Left lung (tissue), 10 donors: ENCODE results near the gene PLK5. TPM values are rescaled to one million over a fixed set of nuclear protein-coding genes. Genes with fewer than 3 reads are reported as not detected.

Experiments used
- ATAC-seq: fragments of 200-7000 bp; cut with Tn5 transposase; one replicate; pipeline ENCODE4 v1.9.1; 2020; ENCODE audit warnings: moderate library complexity
- DNase-seq, 4 donors: peaks; one replicate each; pipeline ENCODE4 v3.0.0-alpha.2; 2013 to 2020
- H3K27ac ChIP-seq, 2 donors: fragments of 200-600 bp; sonication (generic) in 1 of 2; one replicate each; pipeline versions ENCODE4 v1.5.0 to v1.8.0; 2020 to 2021
- H3K27me3 ChIP-seq, 2 donors: fragments of 200-600 bp; sonication (generic) in 1 of 2; one replicate each; pipeline versions ENCODE4 v1.5.0 to v1.8.0; 2020 to 2021
- H3K36me3 ChIP-seq, 2 donors: fragments of 200-600 bp; sonication (generic) in 1 of 2; one replicate each; pipeline versions ENCODE4 v1.5.0 to v1.8.0; 2020 to 2021
- H3K4me1 ChIP-seq, 2 donors: fragments of 200-600 bp; one replicate each; pipeline ENCODE4 v1.8.0; 2021
- H3K4me3 ChIP-seq, 2 donors: fragments of 200-600 bp; sonication (generic) in 1 of 2; one replicate each; pipeline versions ENCODE4 v1.5.0 to v1.8.0; 2020 to 2021; ENCODE audit warnings: mild to moderate bottlenecking in 1 of 2
- H3K9me3 ChIP-seq, 2 donors: fragments of 200-600 bp; sonication (generic) in 1 of 2; one replicate each; pipeline versions ENCODE4 v1.5.0 to v1.8.0; 2020 to 2021
- intact Hi-C, 2 donors: fragments of 100-400 bp; cut with DNase I; formaldehyde crosslinking; loops; one replicate each; pipeline versions ENCODE4 v1.11.2 to v1.14.2; 2022
- polyA plus RNA-seq, 6 donors: library from polyadenylated mRNA; unstranded; fragments of 120-200 nt; gene quantifications; one replicate each; pipeline ENCODE4 v1.2.1, GENCODE V29; 2013; ENCODE audit not compliant: insufficient read length in 6 of 6
- total RNA-seq, 2 donors: library from RNA; stranded (reverse); fragmentation: NEBNext Ultra II Directional; extraction: Animal tissue kit (Norgen Biotek cat#: 25700); gene quantifications; one replicate each; pipeline ENCODE4 v1.2.1, GENCODE V29; 2021
- TF ChIP-seq, protein P1 (sequence below), 2 donors: fragments of 200-600 bp; sonication (generic) in 1 of 2; IDR thresholded peaks; one replicate each; pipeline versions ENCODE4 v1.5.0 to v1.8.0; 2021; ENCODE audit warnings: antibody characterized with exemption in 2 of 2
- donor health status: DM: no; HTN: yes; CAD: no.
- donor health status: DM: no; HTN: no; CAD: no.

Gene PLK5
- total and polyA plus RNA-seq, 8 donors, result 0.09 to 0.32 (median 0.18) TPM; not detected in 2

DNA sequence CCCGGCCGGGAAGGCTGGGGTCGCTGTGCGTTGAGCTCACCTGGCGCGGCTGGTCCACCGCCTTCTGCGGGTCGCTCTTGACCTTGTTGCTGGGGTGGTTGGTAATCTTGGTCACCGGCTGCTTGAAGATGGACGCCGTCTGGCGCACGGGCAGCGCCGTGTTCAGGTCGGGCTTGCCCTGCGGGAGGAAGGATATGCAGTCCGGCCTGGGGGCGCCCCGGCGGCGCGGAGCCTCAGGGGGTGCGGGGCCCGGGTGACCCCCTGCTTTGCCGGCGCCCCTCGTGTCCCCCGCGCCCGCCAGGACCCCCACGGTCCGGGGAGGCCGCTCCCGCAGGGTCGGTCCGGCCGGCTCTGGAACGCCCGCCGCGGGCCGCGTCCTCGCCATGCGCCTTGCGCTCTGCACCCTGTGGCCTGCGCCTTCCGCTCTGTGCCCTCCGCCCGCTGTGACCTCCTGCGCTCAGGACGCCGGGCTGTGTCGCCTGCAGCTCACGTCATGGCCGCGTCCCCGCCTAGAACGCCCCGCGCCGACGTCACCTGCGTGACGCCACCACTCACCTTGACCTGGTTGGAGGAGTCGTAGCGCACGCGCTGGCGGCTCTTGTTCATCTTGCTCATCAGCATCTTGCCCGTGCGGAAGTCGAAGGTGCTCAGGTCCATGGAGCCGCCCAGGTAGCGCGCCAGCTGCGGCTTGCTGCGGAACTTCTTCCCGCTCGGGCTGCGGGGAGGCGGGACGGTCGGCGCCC is 60.8 kb downstream of the PLK5 start:
- intact Hi-C loops, result no loop called here
- Histone ChIP-seq H3K4me3 (no peak overlapping the region), H3K4me1 (peaks cover 0 to 4% of the 10 kb centered on the region in 2 donors), H3K27me3 (no peaks in the 10 kb centered on the region), H3K36me3 (peaks cover 0 to 54% of the 10 kb centered on the region in 2 donors), H3K9me3 (no peaks in the 10 kb centered on the region), H3K27ac (no peak overlapping the region)
- ATAC-seq (no peak), DNase-seq (no peak)
- TF ChIP-seq, protein P1, sequence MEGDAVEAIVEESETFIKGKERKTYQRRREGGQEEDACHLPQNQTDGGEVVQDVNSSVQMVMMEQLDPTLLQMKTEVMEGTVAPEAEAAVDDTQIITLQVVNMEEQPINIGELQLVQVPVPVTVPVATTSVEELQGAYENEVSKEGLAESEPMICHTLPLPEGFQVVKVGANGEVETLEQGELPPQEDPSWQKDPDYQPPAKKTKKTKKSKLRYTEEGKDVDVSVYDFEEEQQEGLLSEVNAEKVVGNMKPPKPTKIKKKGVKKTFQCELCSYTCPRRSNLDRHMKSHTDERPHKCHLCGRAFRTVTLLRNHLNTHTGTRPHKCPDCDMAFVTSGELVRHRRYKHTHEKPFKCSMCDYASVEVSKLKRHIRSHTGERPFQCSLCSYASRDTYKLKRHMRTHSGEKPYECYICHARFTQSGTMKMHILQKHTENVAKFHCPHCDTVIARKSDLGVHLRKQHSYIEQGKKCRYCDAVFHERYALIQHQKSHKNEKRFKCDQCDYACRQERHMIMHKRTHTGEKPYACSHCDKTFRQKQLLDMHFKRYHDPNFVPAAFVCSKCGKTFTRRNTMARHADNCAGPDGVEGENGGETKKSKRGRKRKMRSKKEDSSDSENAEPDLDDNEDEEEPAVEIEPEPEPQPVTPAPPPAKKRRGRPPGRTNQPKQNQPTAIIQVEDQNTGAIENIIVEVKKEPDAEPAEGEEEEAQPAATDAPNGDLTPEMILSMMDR (IDR thresholded peaks at IDR 0.05), result no peak

DNA sequence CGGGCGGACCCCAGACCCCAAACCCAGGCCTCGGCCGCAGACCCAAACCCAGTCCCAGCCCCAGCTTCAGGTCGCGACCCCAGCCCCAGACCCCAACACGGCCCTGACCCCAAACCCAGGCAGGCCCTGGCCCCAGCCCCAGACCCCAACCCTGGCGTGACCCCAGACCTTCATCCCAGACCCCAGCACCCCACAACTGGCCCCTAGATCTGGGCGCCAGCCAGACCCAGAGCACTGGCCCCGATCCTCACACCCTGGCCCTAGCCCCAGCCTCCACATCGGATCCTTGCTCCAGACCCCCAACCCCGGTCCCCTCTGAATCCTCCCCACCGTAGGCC is 61.3 kb downstream of the PLK5 start:
- intact Hi-C loops, result no loop called here
- H3K4me3 ChIP-seq, result no peak overlapping the region
- no peak for ATAC-seq

More for the DNA sequence above, 61.3 kb downstream of the PLK5 start:
- TF ChIP-seq, protein P1 (IDR thresholded peaks at IDR 0.05), result no peak
- H3K9me3 ChIP-seq, result no peaks in the 10 kb centered on the region
- H3K36me3 ChIP-seq, result peaks cover 0 to 48% of the 10 kb centered on the region in 2 donors
- peaks cover under 1 to 10% of the 10 kb centered on the region in 2 donors for H3K4me1 ChIP-seq
- DNase-seq, result no peak
- H3K27ac ChIP-seq, result no peak overlapping the region
- H3K27me3 ChIP-seq, result no peaks in the 10 kb centered on the region

Other genes starting within 250 kb of the PLK5 start
- gene FAM174C, start 248.5 kb upstream of the PLK5 start, total RNA-seq, result 10 to 100 TPM; 48.0 to 58.7 TPM
- 10 to 100 TPM; 10.6 to 22.2 (median 17.2) TPM for gene FAM174C, start 248.5 kb upstream of the PLK5 start, polyA plus RNA-seq
- gene EFNA2, start 238.2 kb upstream of the PLK5 start, total RNA-seq, result under 1 TPM in 1 of 2 donors, not detected in 1; 0.52 TPM
- gene EFNA2, start 238.2 kb upstream of the PLK5 start, polyA plus RNA-seq, result 1 to 10 TPM in 3 of 6 donors, under 1 TPM in 3; 0.48 to 2.0 (median 1.1) TPM
- gene NDUFS7, start 140.2 kb upstream of the PLK5 start, total RNA-seq, result 10 to 100 TPM; 84.4 to 85.4 TPM
- 10 to 100 TPM; 30.3 to 50.6 (median 36.6) TPM for gene NDUFS7, start 140.2 kb upstream of the PLK5 start, polyA plus RNA-seq
- gene GAMT, start 122.5 kb upstream of the PLK5 start, total RNA-seq, result 10 to 100 TPM in 1 of 2 donors, 1 to 10 TPM in 1; 5.9 to 19.2 TPM
- gene GAMT, start 122.5 kb upstream of the PLK5 start, polyA plus RNA-seq, result 10 to 100 TPM; 19.4 to 26.1 (median 24.3) TPM
- gene DAZAP1, start 116.5 kb upstream of the PLK5 start, total RNA-seq, result 100 to 1,000 TPM in 1 of 2 donors, 10 to 100 TPM in 1; 87.6 to 132 TPM
- 100 to 1,000 TPM in 1 of 6 donors, 10 to 100 TPM in 5; 86.4 to 108 (median 93.7) TPM for gene DAZAP1, start 116.5 kb upstream of the PLK5 start, polyA plus RNA-seq
- gene RPS15, start 85.7 kb upstream of the PLK5 start, total RNA-seq, result 100 to 1,000 TPM; 942 to 951 TPM
- gene RPS15, start 85.7 kb upstream of the PLK5 start, polyA plus RNA-seq, result 100 to 1,000 TPM; 673 to 987 (median 817) TPM
- gene APC2, start 74.0 kb upstream of the PLK5 start, total RNA-seq, result under 1 TPM; 0.06 to 0.10 TPM
- 1 to 10 TPM in 3 of 6 donors, under 1 TPM in 3; 0.42 to 1.4 (median 0.91) TPM for gene APC2, start 74.0 kb upstream of the PLK5 start, polyA plus RNA-seq
- gene C19orf25, start 44.9 kb upstream of the PLK5 start, total RNA-seq, result 10 to 100 TPM; 31.1 to 32.2 TPM
- 10 to 100 TPM; 17.7 to 27.8 (median 22.8) TPM for gene C19orf25, start 44.9 kb upstream of the PLK5 start, polyA plus RNA-seq
- gene PCSK4, start 33.7 kb upstream of the PLK5 start, total RNA-seq, result 1 to 10 TPM; 1.9 to 3.2 TPM
- gene PCSK4, start 33.7 kb upstream of the PLK5 start, polyA plus RNA-seq, result 1 to 10 TPM; 3.4 to 6.1 (median 4.3) TPM
- 1 to 10 TPM; 1.6 to 2.0 TPM for gene REEP6, start 32.9 kb upstream of the PLK5 start, total RNA-seq
- gene REEP6, start 32.9 kb upstream of the PLK5 start, polyA plus RNA-seq, result 1 to 10 TPM; 3.1 to 5.9 (median 3.8) TPM
- 1 to 10 TPM; 3.0 to 5.3 TPM for gene ADAMTSL5, start 11.1 kb upstream of the PLK5 start, total RNA-seq
- under 1 TPM; 0.32 to 0.86 (median 0.53) TPM for gene ADAMTSL5, start 11.1 kb upstream of the PLK5 start, polyA plus RNA-seq
- 10 to 100 TPM; 25.2 to 42.6 TPM for gene MEX3D, start 44.2 kb downstream of the PLK5 start, total RNA-seq
- gene MEX3D, start 44.2 kb downstream of the PLK5 start, polyA plus RNA-seq, result 10 to 100 TPM; 15.8 to 34.1 (median 26.1) TPM
- 10 to 100 TPM; 64.7 to 91.9 TPM for gene MBD3, start 68.8 kb downstream of the PLK5 start, total RNA-seq
- gene MBD3, start 68.8 kb downstream of the PLK5 start, polyA plus RNA-seq, result 10 to 100 TPM; 40.4 to 70.7 (median 54.4) TPM
- 100 to 1,000 TPM; 200 to 232 TPM for gene UQCR11, start 81.4 kb downstream of the PLK5 start, total RNA-seq
- gene UQCR11, start 81.4 kb downstream of the PLK5 start, polyA plus RNA-seq, result 100 to 1,000 TPM in 1 of 6 donors, 10 to 100 TPM in 5; 60.4 to 103 (median 79.5) TPM
- 10 to 100 TPM; 57.9 to 67.1 TPM for gene TCF3, start 128.5 kb downstream of the PLK5 start, total RNA-seq
- 100 to 1,000 TPM; 103 to 149 (median 128) TPM for gene TCF3, start 128.5 kb downstream of the PLK5 start, polyA plus RNA-seq
- not detected for gene ONECUT3, start 229.4 kb downstream of the PLK5 start, total RNA-seq
- under 1 TPM; 0.06 to 0.08 (median 0.07) TPM for gene ONECUT3, start 229.4 kb downstream of the PLK5 start, polyA plus RNA-seq